ENCODE results near the gene PERM1.

GRCh38 chr1:1013105-1013921 lies 31.4 kb upstream of the PERM1 start, which contains the start of gene ISG15:
- 0 out of 2 replicates have a peak, but pooled peaks have one; percentile 10 for TF ChIP-seq NFIC (IDR thresholded peaks at IDR 0.05)
- no peak for TF ChIP-seq RAD21 (IDR thresholded peaks at IDR 0.05; ENCODE audit: low read depth)
- no peak for TF ChIP-seq EP300 (IDR thresholded peaks at IDR 0.05; ENCODE audit: borderline replicate concordance)
- no peak for TF ChIP-seq YY1 (IDR thresholded peaks at IDR 0.05; ENCODE audit: low read depth)
- TF ChIP-seq REST (IDR thresholded peaks at IDR 0.05; ENCODE audit: low read depth), result no peak
- no peak for TF ChIP-seq MAX (IDR thresholded peaks at IDR 0.05)
- no peak for TF ChIP-seq CREB1 (IDR thresholded peaks at IDR 0.05; ENCODE audit: low read depth)
- no peak for TF ChIP-seq TAF1 (IDR thresholded peaks at IDR 0.05; ENCODE audit: low read depth)
- no peak for TF ChIP-seq FOXM1 (IDR thresholded peaks at IDR 0.05; ENCODE audit: borderline replicate concordance, low read depth)
- no peak for TF ChIP-seq TEAD4 (IDR thresholded peaks at IDR 0.05)
- no peak for TF ChIP-seq TCF12 (IDR thresholded peaks at IDR 0.05; ENCODE audit: low read depth)
- no peak for TF ChIP-seq USF1 (IDR thresholded peaks at IDR 0.05)
